NCI-H345 treated with DMSO at 0.1 percent for 48 hours (cell line): ENCODE results near the gene ZFP91.

Experiments
- DNase-seq: peaks from one replicate; lab custom pipeline; 2025; ENCODE audit not compliant: unreplicated experiment; lab: John Stamatoyannopoulos, UW

ZFP91 gene

GRCh38 chr11:58628446-58628845 lies 49.6 kb downstream of the ZFP91 start:
- DNase-seq, result no peak

- DNase-seq, result no peak
Measured at GRCh38 chr11:58629857-58630256, 51.0 kb downstream of the ZFP91 start.

GRCh38 chr11:58631378-58631777 lies 52.5 kb downstream of the ZFP91 start:
- no peak for DNase-seq

- no peak for DNase-seq
Measured at GRCh38 chr11:58632510-58632909, 53.6 kb downstream of the ZFP91 start.

- no peak for DNase-seq
Measured at GRCh38 chr11:58636587-58636986, 57.7 kb downstream of the ZFP91 start.

- no peak for DNase-seq
Measured at GRCh38 chr11:58637371-58637770, 58.5 kb downstream of the ZFP91 start.

GRCh38 chr11:58639103-58639502 lies 60.2 kb downstream of the ZFP91 start:
- no peak for DNase-seq

- DNase-seq, result no peak
Measured at GRCh38 chr11:58639669-58640068, 60.8 kb downstream of the ZFP91 start.

- DNase-seq, result no peak
Measured at GRCh38 chr11:58640386-58641023, 61.6 kb downstream of the ZFP91 start.

- DNase-seq, result no peak
Measured at GRCh38 chr11:58641341-58641740, 62.5 kb downstream of the ZFP91 start.

GRCh38 chr11:58641803-58642581 lies 63.1 kb downstream of the ZFP91 start:
- no peak for DNase-seq

GRCh38 chr11:58645854-58646253 lies 67.0 kb downstream of the ZFP91 start:
- no peak for DNase-seq

- DNase-seq, result peak; percentile 21
Measured at GRCh38 chr11:58647141-58647699, 68.4 kb downstream of the ZFP91 start.

- no peak for DNase-seq
Measured at GRCh38 chr11:58647866-58648265, 69.0 kb downstream of the ZFP91 start.

GRCh38 chr11:58649623-58650022 lies 70.8 kb downstream of the ZFP91 start:
- DNase-seq, result no peak

- no peak for DNase-seq
Measured at GRCh38 chr11:58650496-58650895, 71.6 kb downstream of the ZFP91 start.

GRCh38 chr11:58652726-58653280 lies 73.9 kb downstream of the ZFP91 start:
- DNase-seq, result no peak

GRCh38 chr11:58654079-58654907 lies 75.4 kb downstream of the ZFP91 start:
- DNase-seq, result peak; percentile 48

GRCh38 chr11:58654908-58655296 lies 76.0 kb downstream of the ZFP91 start:
- no peak for DNase-seq

- no peak for DNase-seq
Measured at GRCh38 chr11:58656348-58656747, 77.5 kb downstream of the ZFP91 start.

GRCh38 chr11:58658623-58659022 lies 79.8 kb downstream of the ZFP91 start:
- no peak for DNase-seq
